ENCODE results near the gene GREM2.

GREM2 gene

DNA sequence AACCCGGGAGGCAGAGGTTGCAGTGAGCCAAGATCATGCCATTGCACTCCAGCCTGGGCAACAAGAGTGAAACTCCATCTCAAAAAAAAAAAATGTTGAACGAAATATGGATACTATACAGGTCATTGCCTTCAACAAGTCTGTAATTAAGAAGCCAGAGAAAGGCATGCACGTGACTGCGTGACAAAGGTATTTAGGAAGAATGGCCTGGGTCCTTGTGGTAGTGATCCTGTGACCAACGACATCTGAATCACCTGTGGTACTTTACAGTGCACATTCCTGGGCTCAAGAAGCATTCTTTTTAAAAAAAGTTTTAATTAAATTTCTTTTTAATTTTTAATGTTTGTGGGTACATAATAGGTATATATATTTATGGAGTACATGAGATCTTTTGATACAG lies 115.0 kb downstream of the GREM2 start:
- no peak for DNase-seq

DNA sequence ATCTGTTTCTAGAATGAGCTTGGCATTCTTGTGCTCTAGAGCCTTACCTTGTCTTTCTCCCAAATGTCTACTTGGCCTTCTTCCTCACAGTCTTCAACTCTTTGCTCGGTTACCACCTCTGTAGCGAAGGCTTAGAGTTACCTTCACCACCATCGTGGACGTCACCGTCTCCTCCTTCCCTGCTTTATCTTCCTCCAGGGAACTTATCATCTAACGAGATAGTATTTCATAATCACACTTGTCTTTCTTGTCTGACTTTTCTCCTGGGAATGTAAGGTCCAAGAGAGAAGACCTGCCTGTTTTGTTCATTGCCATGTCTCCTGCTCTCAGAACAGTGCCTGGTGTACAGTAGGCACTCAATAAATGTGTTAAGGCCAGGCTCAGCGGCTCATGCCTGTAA lies 115.6 kb downstream of the GREM2 start:
- no peak for DNase-seq

DNA sequence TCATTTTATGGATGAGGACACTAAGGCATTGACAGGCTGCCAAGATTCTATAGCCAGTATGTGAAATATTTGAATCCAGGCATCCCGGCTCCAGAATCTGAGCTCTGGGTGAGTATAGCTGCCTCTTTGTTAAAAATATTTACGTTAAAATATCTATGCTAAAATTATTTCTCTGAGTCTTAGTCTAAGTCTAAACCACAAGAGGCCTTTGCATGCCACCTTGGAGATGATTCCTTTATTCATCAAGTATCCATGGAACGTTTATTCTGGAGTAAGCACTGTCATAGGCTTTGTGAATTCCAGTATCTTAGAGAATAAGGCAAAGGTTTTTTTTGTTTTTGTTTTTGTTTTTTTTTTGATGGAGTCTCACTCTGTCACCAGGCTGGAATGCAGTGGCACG lies 116.4 kb downstream of the GREM2 start:
- no peak for DNase-seq

DNA sequence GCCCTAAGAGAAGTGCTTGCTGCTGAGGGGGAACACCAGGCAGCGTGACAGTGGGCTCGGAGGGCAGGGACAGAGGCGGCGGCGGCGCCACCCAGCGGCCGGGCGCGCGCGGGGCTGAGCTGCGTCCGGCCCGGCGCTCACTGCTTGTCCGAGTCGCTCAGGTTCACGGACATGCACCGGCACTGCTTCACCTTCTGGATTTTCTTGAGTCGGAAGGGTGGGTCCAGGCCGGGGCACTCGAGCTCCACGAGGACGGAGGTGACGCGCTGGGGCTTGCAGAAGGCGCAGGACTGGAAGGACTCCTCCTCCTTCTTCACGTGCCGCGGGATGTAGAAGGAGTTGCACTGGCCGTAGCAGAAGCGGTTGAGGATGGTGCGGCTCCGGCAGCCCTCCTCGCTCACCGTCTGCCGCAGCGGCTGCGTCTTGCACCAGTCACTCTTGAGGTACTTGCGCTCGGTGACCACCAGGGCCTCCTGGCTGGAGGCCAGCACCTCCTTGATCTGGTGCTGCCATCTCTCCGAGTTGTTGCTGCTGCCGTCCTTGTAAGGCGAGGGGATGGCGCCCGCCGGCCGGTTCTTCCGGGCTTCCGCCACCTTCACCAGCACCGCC lies 119.0 kb downstream of the GREM2 start:
- DNase-seq = peak; percentile 6

- no peak for DNase-seq
Measured at GRCh38 chr1:240491796-240492195, 120.2 kb downstream of the GREM2 start.

DNA sequence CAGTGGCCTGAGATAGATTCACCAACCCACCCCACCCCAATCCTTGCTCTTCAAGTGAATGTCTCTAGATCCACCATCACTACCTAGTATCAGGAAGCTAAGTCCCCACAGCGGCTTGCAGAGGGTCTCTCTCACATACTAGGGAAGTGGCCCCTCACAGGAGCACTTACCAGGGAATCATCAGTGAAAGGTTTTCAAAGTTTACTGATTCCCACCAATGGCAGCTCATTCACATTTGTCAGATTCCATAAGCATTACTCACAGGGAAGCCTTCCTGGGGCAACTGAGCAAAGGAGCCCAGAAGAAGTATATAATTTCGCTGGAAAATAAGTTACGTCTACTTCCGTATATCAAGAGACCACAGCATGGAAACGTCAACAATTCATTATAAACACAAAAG lies 120.8 kb downstream of the GREM2 start:
- no peak for DNase-seq

DNA sequence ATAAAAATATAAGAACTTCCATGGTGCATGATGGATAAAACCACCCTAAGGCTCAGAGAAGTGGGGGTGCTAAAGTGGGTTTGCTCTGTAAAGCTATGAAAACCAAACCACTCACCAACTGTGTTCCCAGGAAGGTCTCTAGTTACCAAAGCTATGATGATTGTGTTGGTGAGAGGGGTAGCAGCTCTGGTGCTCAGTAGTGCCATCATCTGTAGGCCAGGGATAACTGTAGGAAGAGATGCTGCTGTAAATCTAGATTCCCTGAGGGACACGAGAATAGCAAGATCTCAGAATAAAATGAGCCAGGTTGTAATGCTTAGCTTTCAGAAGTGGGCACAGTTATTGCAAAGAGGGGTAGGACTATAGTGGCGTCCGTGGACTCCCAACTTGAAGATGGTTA lies 124.5 kb downstream of the GREM2 start:
- DNase-seq = no peak

- no peak for DNase-seq
Measured at GRCh38 chr1:240486611-240487010, 125.3 kb downstream of the GREM2 start.

- DNase-seq = no peak
Measured at GRCh38 chr1:240484804-240485443, 127.0 kb downstream of the GREM2 start.

- no peak for DNase-seq
Measured at GRCh38 chr1:240478536-240478935, 133.4 kb downstream of the GREM2 start.

- no peak for DNase-seq
Measured at GRCh38 chr1:240475832-240476231, 136.1 kb downstream of the GREM2 start.

DNA sequence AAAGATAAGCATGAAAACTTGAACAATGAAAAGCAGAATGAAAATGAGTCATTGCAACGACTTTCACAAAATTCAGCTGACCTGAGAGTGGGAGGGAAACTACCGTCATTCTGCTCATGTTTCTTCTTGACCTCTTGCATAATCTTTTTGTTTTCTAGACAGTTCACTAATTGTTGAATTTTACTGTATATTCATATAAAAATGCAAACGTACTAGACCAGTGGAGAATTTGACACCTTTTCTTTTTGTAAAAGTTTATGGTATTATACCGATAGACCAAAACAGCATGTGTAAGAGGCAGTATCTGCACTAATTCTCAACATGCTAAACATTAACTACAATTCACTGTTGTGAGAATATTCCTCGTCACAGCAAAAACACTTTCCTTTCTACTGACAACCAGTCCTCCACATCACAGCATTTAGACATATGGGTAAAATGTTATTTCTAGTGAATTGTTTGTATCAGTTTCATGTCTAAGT lies 137.8 kb downstream of the GREM2 start:
- DNase-seq = no peak

DNA sequence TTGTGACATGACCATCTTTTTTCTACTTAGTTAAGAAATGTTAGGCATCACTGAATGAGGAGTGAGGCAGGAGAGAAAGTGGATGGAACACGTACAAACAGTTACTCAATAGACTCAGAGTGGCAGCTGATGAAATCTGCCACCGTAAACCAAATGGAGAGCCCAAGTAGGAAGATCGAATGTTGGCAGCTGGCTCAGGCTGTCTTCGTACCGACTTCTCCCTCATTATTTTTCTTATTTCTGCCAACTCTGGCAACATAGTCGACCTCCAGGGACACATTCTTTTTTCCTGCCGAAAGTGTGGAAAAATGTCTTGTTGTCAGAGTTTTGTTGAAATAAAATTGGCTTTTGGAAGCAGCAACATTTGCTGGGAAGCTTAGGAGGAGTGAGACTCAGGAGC lies 143.3 kb downstream of the GREM2 start:
- no peak for DNase-seq

DNA sequence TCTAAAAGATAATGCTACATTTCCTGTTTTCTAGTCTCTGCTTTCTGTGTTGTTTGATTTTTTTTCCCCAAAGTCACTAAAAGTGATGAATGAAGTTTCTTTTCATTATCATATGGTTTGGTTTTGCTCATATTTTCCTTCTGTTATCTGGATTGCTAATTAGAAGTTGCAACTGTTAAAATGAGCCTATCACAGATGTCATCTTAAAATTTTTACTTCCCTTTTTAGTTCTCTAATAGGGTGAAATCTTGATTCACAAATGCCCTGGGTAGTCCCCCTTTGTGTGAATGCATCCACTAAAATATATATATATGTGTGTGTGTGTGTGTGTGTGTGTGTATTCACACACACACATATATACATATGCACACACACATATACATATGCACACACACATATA lies 144.1 kb downstream of the GREM2 start:
- DNase-seq = no peak

DNA sequence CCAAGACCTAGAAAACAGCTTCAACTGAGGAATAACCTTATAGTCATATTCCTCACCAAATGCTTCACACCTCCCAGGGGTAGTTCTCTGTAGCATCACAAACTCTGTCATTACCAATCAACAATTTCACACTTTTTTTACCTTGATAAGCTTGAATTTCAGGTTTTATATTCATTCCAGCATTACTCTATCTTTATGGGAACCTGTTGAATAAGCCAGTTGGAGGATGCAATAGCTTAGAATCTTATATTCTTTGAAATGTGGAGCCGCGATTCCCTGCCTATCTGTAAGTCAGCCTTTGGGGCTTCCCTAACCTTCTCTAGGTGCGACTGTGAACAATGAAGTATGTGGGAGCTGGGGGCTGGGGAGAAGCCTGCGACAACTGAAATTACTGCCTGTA lies 145.4 kb downstream of the GREM2 start:
- DNase-seq = no peak

DNA sequence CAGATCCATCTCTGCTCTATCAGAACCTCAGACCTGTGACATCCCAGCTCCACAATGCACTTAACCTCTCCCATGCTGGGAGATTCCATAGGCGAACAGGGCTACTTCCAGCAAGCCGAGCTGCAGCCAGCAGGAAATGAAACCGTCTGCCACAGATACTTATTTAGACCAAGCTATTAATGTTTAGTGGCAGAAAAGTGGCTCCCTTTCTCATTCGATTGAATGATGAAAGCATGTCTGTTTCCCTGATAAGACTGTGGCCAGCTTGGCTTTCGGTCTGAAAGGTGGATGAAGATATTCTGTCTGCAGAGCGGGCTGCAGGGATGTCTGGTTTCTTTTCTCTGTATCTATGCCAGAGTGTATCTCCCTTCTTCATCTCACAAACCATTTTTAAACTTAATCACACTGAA lies 146.4 kb downstream of the GREM2 start:
- no peak for DNase-seq

- no peak for DNase-seq
Measured at GRCh38 chr1:240464099-240464498, 147.9 kb downstream of the GREM2 start.

- DNase-seq = no peak
Measured at GRCh38 chr1:240462766-240463395, 149.1 kb downstream of the GREM2 start.

DNA sequence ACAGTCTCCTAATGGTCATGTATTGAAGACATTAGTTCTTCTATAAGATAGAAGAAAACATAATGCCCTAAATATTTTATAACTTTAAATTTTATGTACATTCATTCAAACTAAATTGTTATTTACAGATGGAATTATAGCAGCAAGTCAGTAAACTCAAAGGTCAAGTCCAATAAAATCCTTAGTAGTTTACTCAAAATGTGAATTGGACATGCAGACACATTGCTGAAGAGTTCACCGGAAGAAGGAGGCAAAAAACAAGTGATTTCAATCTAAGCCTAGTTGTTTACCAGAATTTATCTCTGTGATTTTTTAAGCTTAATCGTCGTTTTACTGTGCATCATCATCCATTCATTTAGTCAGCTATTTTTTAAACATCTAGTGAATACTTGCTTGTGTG lies 149.7 kb downstream of the GREM2 start:
- no peak for DNase-seq

- DNase-seq = no peak
Measured at GRCh38 chr1:240457203-240457602, 154.8 kb downstream of the GREM2 start.

DNA sequence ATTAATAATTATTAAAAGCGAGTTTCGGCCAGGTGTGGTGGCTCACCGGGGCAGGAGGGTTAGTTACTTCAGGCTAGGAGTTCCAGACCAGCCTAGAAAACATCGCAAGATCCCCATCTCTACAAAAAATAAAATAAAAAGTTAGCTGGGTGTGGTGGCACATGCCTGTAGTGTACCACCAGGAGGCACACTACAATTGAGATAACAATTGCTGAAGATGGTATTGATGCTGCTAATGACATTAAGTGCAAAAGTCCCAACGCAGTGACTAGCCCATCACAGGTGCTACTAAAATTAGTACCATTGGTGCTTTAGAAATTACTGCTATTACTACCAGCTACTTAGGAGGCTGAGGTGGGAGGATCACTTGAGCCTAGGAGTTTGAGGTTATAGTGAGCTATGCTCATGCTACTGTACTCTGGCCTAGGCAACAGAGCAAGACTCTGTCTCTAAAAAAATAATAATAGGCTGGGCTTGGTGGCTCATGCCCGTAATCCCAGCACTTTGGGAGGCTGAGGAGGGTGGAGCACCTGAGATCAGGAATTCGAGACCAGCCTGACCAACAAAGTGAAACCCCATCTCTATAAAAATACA lies 156.6 kb downstream of the GREM2 start:
- peak; percentile 48 for DNase-seq

DNA sequence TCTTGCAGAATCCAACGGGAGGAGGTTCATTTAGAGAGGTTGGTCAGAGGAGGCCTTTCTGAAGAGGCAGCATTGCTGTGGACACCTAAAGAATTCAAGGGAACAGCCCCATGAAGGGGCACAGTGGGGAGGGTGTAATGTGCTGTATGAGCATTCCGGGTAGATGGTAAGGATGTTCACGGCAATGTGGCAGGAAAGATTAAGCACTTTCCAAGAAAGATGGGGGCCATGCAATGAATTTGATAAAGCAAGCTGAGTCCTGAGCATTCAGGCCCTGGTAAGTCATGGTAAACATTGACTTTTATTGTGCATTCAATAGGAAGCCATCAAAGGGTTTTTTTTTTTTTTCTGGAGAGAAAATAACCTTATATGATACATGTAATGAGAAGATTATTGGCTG lies 166.6 kb downstream of the GREM2 start:
- no peak for DNase-seq

GRCh38 chr1:240441669-240442068 lies 170.3 kb downstream of the GREM2 start:
- no peak for DNase-seq

All from CD4-positive, alpha-beta T cell treated with Interleukin-21 for 1 hour (primary cell).